Stimulated activated CD8-positive, alpha-beta memory T cell treated with anti-CD3 and anti-CD28 coated beads, Interleukin-15, amount 100 ng/mL, for 1 hour (primary cell): ENCODE data around the gene FKBP10.

Experiments
- DNase-seq: peaks from one replicate; pipeline ENCODE4 v3.0.0-alpha.2; 2020; ENCODE audit warnings: low read depth

FKBP10 gene

GRCh38 chr17:41784207-41784744, 28.5 kb upstream of the FKBP10 start:
- DNase-seq = no peak

GRCh38 chr17:41785091-41785858, 27.5 kb upstream of the FKBP10 start:
- no peak for DNase-seq

- DNase-seq = no peak
Observed at GRCh38 chr17:41785859-41786226, 27.0 kb upstream of the FKBP10 start.

GRCh38 chr17:41786227-41787020, 26.4 kb upstream of the FKBP10 start, which contains the start of gene JUP:
JUP (minus strand) TSS chr17:41786711; CDS start chr17:41771854, 14,857 bp downstream.
- peak; percentile 71 for DNase-seq

GRCh38 chr17:41787021-41787418, 25.8 kb upstream of the FKBP10 start:
- DNase-seq = no peak

GRCh38 chr17:41792845-41793783, 19.7 kb upstream of the FKBP10 start:
- DNase-seq = no peak

- no peak for DNase-seq
Observed at GRCh38 chr17:41793784-41794539, 18.8 kb upstream of the FKBP10 start.

- DNase-seq = no peak
Observed at GRCh38 chr17:41794540-41794975, 18.2 kb upstream of the FKBP10 start.

GRCh38 chr17:41796121-41796895, 16.5 kb upstream of the FKBP10 start:
- no peak for DNase-seq

GRCh38 chr17:41797377-41797776, 15.4 kb upstream of the FKBP10 start:
- no peak for DNase-seq

- no peak for DNase-seq
Observed at GRCh38 chr17:41799366-41799765, 13.4 kb upstream of the FKBP10 start.

- no peak for DNase-seq
Observed at GRCh38 chr17:41800601-41801373, 12.0 kb upstream of the FKBP10 start.

GRCh38 chr17:41801374-41802271, 11.2 kb upstream of the FKBP10 start:
- peak; percentile 64 for DNase-seq

GRCh38 chr17:41803049-41804020, 9.5 kb upstream of the FKBP10 start:
- no peak for DNase-seq

GRCh38 chr17:41806685-41807445, 5.9 kb upstream of the FKBP10 start:
- no peak for DNase-seq
